Measurements from ENCODE around the gene TMEM171. TPM values are rescaled to one million over a fixed set of nuclear protein-coding genes. Genes with fewer than 3 reads are reported as not detected.

The TMEM171 gene
- total RNA-seq, 1 experiment from 2014 or later = 5.4 TPM

- ATAC-seq = peak; percentile 93
- TF ChIP-seq CTCF (IDR thresholded peaks at IDR 0.05 in 2 of 3, conservative IDR thresholded peaks at IDR 0.05 in 1 of 3; ENCODE audit: borderline replicate concordance in 1 of 3, insufficient read depth in 1 of 3, low read depth in 2 of 3, low read length in 2 of 3) (peak; percentile 36 to 62 (median 57); a peak in 5 of 6 replicates), MAX (IDR thresholded peaks at IDR 0.05) (no peak), SRF (IDR thresholded peaks at IDR 0.05; ENCODE audit: low read depth) (no peak), RAD21 (IDR thresholded peaks at IDR 0.05; ENCODE audit: low read depth) (peak; percentile 50)
- H3K4me3 ChIP-seq (replicated peaks in 1 of 2; ENCODE audit: low read depth in 1 of 2, low read length in 2 of 2) = no peak overlapping the region
- no TSS peak for BruUV-seq (replicated peaks)
- no peaks in the 10 kb centered on the region for H4K20me1 ChIP-seq (ENCODE audit: insufficient read depth)
- ChIA-PET CTCF (no interaction called here), POLR2A (no interaction called here), RAD21 (ENCODE audit: low non-redundant PET in 1 of 2, low total read pairs in 2 of 2, uncharacterized antibody in 2 of 2, unreplicated experiment in 2 of 2) (no interaction called here)
- no peaks in the 10 kb centered on the region for H3K9me3 ChIP-seq (ENCODE audit: control insufficient read depth in 1 of 2, insufficient read depth in 1 of 2, low read depth in 1 of 2, low read length in 2 of 2)
- no peak overlapping the region for H3K4me2 ChIP-seq (ENCODE audit: low read length)
- H3K79me2 ChIP-seq (ENCODE audit: insufficient read depth, low read length) = no peaks in the 10 kb centered on the region
- H3K27me3 ChIP-seq (ENCODE audit: insufficient read depth, low read length) = no peaks in the 10 kb centered on the region
- intact Hi-C loops (cut with micrococcal nuclease) = loop anchor here (5.0 kb wide), 1 partner anchor 317 kb away; no protein-coding TSS in a partner anchor
- no peaks in the 10 kb centered on the region for H3K4me1 ChIP-seq (ENCODE audit: control insufficient read depth in 1 of 2, insufficient read depth in 2 of 2, low read length in 2 of 2)
- no peak overlapping the region for H3K9ac ChIP-seq (ENCODE audit: low read length)
- DNase-seq (ENCODE audit: low read depth, low spot score) = peak; percentile 31
- no peaks in the 10 kb centered on the region for H3K9me2 ChIP-seq (ENCODE audit: insufficient read depth)
- H3K36me3 ChIP-seq (ENCODE audit: control insufficient read depth in 1 of 2, insufficient read depth in 2 of 2, low read length in 2 of 2) = no peaks in the 10 kb centered on the region
- no peak overlapping the region for H3K27ac ChIP-seq (ENCODE audit: low read depth, low read length)
- H2AFZ ChIP-seq (ENCODE audit: low read depth, low read length, poor library complexity, severe bottlenecking) = no peak overlapping the region
These were observed 15.2 kb downstream of the TMEM171 start for GRCh38 chr5:73135429-73136054.

- Histone ChIP-seq H3K4me3 (replicated peaks in 1 of 2; ENCODE audit: low read depth in 1 of 2, low read length in 2 of 2) (no peak overlapping the region), H4K20me1 (ENCODE audit: insufficient read depth) (no peaks in the 10 kb centered on the region), H3K79me2 (ENCODE audit: insufficient read depth, low read length) (no peaks in the 10 kb centered on the region), H3K4me2 (ENCODE audit: low read length) (no peak overlapping the region), H3K27me3 (ENCODE audit: insufficient read depth, low read length) (no peaks in the 10 kb centered on the region), H3K9ac (ENCODE audit: low read length) (no peak overlapping the region), H3K27ac (ENCODE audit: low read depth, low read length) (no peak overlapping the region), H3K4me1 (ENCODE audit: control insufficient read depth in 1 of 2, insufficient read depth in 2 of 2, low read length in 2 of 2) (no peaks in the 10 kb centered on the region), H3K36me3 (ENCODE audit: control insufficient read depth in 1 of 2, insufficient read depth in 2 of 2, low read length in 2 of 2) (no peaks in the 10 kb centered on the region), H3K9me2 (ENCODE audit: insufficient read depth) (no peaks in the 10 kb centered on the region), H3K9me3 (ENCODE audit: control insufficient read depth in 1 of 2, insufficient read depth in 1 of 2, low read depth in 1 of 2, low read length in 2 of 2) (no peaks in the 10 kb centered on the region), H2AFZ (ENCODE audit: low read depth, low read length, poor library complexity, severe bottlenecking) (no peak overlapping the region)
- ATAC-seq (no peak), DNase-seq (ENCODE audit: low read depth, low spot score) (no peak)
- BruUV-seq (replicated peaks) = no TSS peak
- RAD21 ChIA-PET (ENCODE audit: low non-redundant PET in 1 of 2, low total read pairs in 2 of 2, uncharacterized antibody in 2 of 2, unreplicated experiment in 2 of 2) = no interaction called here
- intact Hi-C loops (cut with micrococcal nuclease) = loop anchor here (5.0 kb wide), 1 partner anchor 316 kb away; no protein-coding TSS in a partner anchor
- POLR2A ChIA-PET = no interaction called here
- CTCF ChIA-PET = no interaction called here
- TF ChIP-seq YY1 (IDR thresholded peaks at IDR 0.05; ENCODE audit: extremely low read depth, insufficient replicate concordance, low read depth, low read length) = no peak
- no peak for TF ChIP-seq FOSL1 (IDR thresholded peaks at IDR 0.05; ENCODE audit: low read depth)
- no peak for TF ChIP-seq ZBTB33 (IDR thresholded peaks at IDR 0.05; ENCODE audit: extremely low read depth, insufficient replicate concordance, low read length)
- no peak for TF ChIP-seq CTCF (IDR thresholded peaks at IDR 0.05 in 2 of 3, conservative IDR thresholded peaks at IDR 0.05 in 1 of 3; ENCODE audit: borderline replicate concordance in 1 of 3, insufficient read depth in 1 of 3, low read depth in 2 of 3, low read length in 2 of 3)
- TF ChIP-seq EZH2phosphoT487 (IDR thresholded peaks at IDR 0.05; ENCODE audit: borderline replicate concordance) = no peak
- no peak for TF ChIP-seq SIN3A (IDR thresholded peaks at IDR 0.05; ENCODE audit: low read depth)
- no peak for TF ChIP-seq ZNF274 (IDR thresholded peaks at IDR 0.05; ENCODE audit: low read depth, low read length)
- TF ChIP-seq MAX (IDR thresholded peaks at IDR 0.05) = no peak
These were observed 15.7 kb downstream of the TMEM171 start for GRCh38 chr5:73136055-73136562.

All from HCT116 (cell line).